DMS 273 treated with DMSO at 0.1 percent for 48 hours (cell line): Measurements from ENCODE around the gene FAM90A1.
"Not testable (repeated sequence)": the region's sequence is repeated elsewhere in the genome, so short reads cannot be mapped to it uniquely, and the experiment has no call there.

Experiments
- DNase-seq: peaks from one replicate; lab custom pipeline; 2025; lab: John Stamatoyannopoulos, UW

FAM90A1 gene

GRCh38 chr12:8233935-8234495 is 6.6 kb upstream of the FAM90A1 start:
- DNase-seq: not testable (repeated sequence)

GRCh38 chr12:8233300-8233855 is 6.0 kb upstream of the FAM90A1 start:
- not testable (repeated sequence) for DNase-seq

DNA sequence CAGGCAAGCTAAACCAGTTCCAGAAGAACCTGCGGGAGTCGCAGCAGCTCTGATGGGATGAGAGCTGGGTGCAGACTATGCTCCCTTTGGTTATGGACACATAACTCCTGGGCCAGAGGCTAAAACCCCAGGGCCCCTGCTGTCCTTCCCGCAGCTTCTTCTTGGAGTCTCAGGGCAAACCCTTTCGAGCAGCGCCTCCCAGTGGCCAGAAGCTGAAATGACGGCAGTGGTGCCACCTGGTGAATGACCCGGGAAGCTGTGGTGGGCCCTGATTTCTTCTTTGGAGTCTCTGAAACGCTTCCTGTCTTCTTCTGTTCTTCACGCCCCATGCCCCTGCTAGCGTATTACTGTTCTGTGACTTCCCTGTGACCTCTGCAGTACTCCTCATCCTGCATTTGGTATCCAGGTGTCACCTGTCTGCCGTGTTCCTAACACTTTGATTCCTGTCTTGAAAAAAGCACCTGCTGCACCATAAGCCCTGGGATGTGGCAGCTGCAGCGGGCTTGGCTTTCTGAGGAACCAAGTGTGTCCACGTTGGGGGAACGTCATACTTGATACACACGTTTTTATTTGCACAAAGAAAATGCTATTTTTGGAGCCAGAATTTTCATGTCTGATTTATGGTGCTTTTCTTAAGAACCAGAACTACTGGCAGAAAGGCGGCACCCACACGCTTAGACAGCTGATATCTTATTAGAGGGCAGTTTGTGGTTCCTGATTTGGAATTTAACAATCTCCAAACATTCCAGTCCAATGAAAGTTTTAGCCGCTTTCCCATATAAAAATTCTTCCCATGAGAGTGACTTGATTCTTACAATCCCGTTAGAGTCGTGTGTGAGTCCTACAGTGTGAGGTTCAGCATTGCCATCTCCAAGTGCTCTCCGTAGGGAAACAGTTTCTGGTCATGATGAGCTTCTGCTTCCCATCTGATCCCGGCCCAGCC is 4.5 kb upstream of the FAM90A1 start:
- not testable (repeated sequence) for DNase-seq

- not testable (repeated sequence) for DNase-seq
Observed at GRCh38 chr12:8231049-8231448, 3.6 kb upstream of the FAM90A1 start.

DNA sequence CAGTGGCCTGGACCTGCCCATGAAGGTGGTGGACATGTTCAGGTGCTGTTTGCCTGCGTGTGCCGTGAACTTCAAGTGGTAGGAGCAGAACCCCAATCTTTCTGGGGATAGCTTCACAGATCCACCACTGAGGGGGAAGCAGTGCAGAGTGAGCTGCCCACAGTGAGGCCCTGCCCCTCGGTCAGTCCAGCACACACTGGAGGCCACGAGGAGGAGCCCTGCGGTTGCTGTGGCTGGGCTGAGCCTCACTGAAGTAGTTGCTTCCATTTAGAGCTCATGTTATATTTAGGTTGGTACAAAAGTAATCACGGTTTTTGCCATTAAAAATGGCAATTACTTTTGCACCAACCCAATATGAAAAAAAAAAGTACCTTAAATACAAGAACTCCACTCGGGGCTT is 2.1 kb upstream of the FAM90A1 start:
- DNase-seq: not testable (repeated sequence)

- not testable (repeated sequence) for DNase-seq
Observed at GRCh38 chr12:8228607-8229006, 1.2 kb upstream of the FAM90A1 start.

- not testable (repeated sequence) for DNase-seq
Observed at GRCh38 chr12:8227732-8228077, 287 bp upstream of the FAM90A1 start.

DNA sequence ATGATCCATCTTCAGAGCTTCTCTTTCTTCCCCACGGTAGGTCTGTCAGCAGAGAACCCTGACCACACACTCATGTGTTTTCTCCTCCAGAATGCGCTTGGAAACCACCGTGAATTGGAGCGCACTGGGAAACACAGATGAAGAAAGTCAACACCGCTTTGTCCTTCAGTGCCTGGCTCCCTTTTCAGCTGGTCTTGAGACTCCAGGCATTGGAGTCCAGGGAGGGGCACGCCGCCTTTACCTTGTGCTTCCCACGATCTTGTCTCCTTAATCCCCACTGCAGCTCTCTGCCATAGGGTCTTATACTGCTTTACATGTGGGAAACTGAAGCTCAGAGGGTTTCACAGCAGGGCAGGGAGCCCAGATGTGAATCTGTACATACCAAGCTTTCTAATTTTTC is 1.1 kb downstream of the FAM90A1 start:
- no peak for DNase-seq

GRCh38 chr12:8224782-8225181 is 2.6 kb downstream of the FAM90A1 start:
- DNase-seq: not testable (repeated sequence)

- DNase-seq: not testable (repeated sequence)
Observed at GRCh38 chr12:8223646-8224045, 3.8 kb downstream of the FAM90A1 start.

- not testable (repeated sequence) for DNase-seq
Observed at GRCh38 chr12:8222303-8222702, 5.1 kb downstream of the FAM90A1 start.

DNA sequence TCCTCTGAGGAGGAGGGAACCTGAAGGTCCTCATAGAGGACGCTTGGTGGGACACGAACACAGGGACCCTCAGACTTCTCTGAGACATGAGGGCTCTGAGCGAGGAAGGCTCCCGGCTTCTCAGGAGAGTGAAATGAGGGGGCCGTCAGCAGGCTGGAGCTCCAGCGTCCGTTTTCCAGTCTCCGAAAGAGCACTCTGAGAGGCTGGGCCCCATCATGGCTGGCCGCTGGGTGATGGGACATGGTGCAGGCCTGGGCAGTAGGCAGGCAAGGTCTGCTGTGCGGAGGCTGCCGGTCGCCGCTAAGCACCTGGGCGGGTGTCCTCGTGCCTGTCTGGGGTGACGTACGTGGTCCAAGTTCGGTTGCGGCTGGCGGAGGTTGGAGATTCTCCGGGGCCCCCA is 5.6 kb downstream of the FAM90A1 start:
- DNase-seq: not testable (repeated sequence)

- not testable (repeated sequence) for DNase-seq
Observed at GRCh38 chr12:8221375-8221774, 6.0 kb downstream of the FAM90A1 start.

GRCh38 chr12:8218711-8219382 is 8.6 kb downstream of the FAM90A1 start:
- DNase-seq: not testable (repeated sequence)

DNA sequence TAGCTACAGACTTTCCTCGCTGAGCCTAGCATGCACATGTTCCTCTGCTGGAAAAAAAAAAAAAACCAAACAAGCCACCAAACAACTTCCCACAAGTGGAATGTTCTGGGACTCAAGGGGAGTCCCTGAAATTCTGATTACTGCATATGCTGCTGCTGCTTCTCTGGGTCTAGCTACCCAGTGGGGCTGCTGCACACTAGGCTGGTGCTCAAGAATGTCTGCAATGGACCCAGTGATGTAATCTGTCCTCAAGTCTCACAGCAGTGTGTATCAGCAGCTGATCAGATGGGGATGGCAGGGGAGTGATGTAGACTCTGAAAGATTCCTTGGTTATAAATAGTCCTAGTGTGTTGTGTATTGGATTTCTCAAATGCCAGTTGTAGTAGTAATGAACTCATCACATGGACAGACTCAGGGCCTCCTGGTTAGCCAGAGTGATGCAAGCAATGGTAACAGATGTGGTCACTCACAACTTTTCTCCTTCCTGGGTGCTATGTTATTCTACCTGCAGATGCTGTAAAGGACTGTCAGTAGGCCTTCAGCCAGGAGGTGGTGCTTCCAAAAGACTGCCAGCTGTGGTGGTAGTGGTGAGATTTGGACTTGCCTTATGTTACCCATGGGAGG is 29.6 kb downstream of the FAM90A1 start:
- DNase-seq: not testable (repeated sequence)

GRCh38 chr12:8188088-8188487 is 39.3 kb downstream of the FAM90A1 start:
- not testable (repeated sequence) for DNase-seq

- not testable (repeated sequence) for DNase-seq
Observed at GRCh38 chr12:8184206-8184605, 43.2 kb downstream of the FAM90A1 start.

GRCh38 chr12:8183346-8183745 is 44.1 kb downstream of the FAM90A1 start:
- DNase-seq: not testable (repeated sequence)

DNA sequence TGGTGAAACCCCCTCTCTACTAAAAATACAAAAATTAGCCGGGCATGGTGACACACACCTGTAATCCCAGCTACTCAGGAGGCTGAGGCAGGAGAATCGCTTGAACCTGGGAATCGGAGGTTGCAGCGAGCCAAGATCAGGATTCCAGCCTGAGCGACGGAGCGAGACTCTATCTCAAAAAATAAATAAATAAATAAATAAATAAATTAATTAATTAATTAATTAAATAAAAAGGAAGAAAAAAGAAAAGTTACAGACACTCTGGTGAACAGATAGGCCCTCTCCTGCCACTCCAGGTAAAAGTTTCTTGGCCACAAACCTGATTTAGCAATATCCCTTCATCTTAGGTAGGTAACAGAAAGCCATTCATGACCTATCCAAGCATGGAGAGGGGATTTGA is 44.5 kb downstream of the FAM90A1 start:
- DNase-seq: not testable (repeated sequence)

GRCh38 chr12:8181271-8181670 is 46.1 kb downstream of the FAM90A1 start:
- DNase-seq: not testable (repeated sequence)

DNA sequence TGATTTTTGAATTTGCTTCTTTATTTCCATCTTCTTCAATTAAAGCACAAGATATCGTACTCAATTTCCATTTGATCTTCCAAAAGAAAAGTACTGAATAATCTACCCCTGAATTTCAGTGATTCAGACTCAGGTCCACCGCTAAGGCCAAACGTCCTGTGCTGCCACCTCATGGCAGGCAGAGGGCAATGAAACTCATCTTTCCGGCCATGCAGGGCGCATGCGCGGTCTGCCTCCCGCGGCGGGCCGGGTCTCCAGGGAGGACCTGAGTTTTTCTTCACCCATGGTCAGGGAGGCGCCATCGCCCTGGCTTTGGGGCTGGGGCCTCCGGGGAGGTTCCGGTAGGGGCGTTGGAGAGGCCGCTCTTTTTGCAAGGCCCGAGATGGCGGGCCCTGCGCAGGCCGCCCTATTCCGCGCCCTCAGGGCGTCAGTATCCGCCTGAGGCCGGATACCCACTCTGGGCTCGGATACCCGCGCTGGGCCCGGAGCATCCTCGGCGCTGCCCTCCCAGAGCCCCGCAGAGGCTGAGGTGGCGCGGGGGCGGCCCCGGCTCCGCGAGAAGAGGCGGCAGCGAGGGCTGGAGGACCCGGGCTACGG is 47.3 kb downstream of the FAM90A1 start:
- DNase-seq: not testable (repeated sequence)
